Measurements from ENCODE around the gene NETO1.

NETO1 gene

GRCh38 chr18:72867746-72868584 is at the start of gene NETO1:
Gene NETO1 (minus strand): TSS chr18:72867987. CDS start chr18:72867291, 696 bp downstream.
- in situ Hi-C loops (cut with MboI; ENCODE audit: low sequenced_read_pairs), result no loop called here

- in situ Hi-C loops (cut with MboI; ENCODE audit: low sequenced_read_pairs), result no loop called here
These were observed 42.3 kb upstream of the NETO1 start for GRCh38 chr18:72910045-72910444.

GRCh38 chr18:72908181-72908580 is 40.4 kb upstream of the NETO1 start:
- in situ Hi-C loops (cut with MboI; ENCODE audit: low sequenced_read_pairs), result no loop called here

- in situ Hi-C loops (cut with MboI; ENCODE audit: low sequenced_read_pairs), result no loop called here
These were observed 35.2 kb upstream of the NETO1 start for GRCh38 chr18:72903033-72903432.

GRCh38 chr18:72899338-72899737 is 31.6 kb upstream of the NETO1 start:
- in situ Hi-C loops (cut with MboI; ENCODE audit: low sequenced_read_pairs), result no loop called here

- in situ Hi-C loops (cut with MboI; ENCODE audit: low sequenced_read_pairs), result no loop called here
These were observed 31.1 kb upstream of the NETO1 start for GRCh38 chr18:72898870-72899269.

- in situ Hi-C loops (cut with MboI; ENCODE audit: low sequenced_read_pairs), result no loop called here
These were observed 27.8 kb upstream of the NETO1 start for GRCh38 chr18:72895548-72895947.

GRCh38 chr18:72878561-72878960 is 10.8 kb upstream of the NETO1 start:
- in situ Hi-C loops (cut with MboI; ENCODE audit: low sequenced_read_pairs), result no loop called here

- in situ Hi-C loops (cut with MboI; ENCODE audit: low sequenced_read_pairs), result no loop called here
These were observed 10.4 kb upstream of the NETO1 start for GRCh38 chr18:72878143-72878542.

- in situ Hi-C loops (cut with MboI; ENCODE audit: low sequenced_read_pairs), result no loop called here
These were observed 3.3 kb upstream of the NETO1 start for GRCh38 chr18:72871091-72871490.

GRCh38 chr18:72869226-72870185 is 1.7 kb upstream of the NETO1 start:
- in situ Hi-C loops (cut with MboI; ENCODE audit: low sequenced_read_pairs), result no loop called here

- in situ Hi-C loops (cut with MboI; ENCODE audit: low sequenced_read_pairs), result no loop called here
These were observed 918 bp upstream of the NETO1 start for GRCh38 chr18:72868585-72869225.

- in situ Hi-C loops (cut with MboI; ENCODE audit: low sequenced_read_pairs), result no loop called here
These were observed 664 bp downstream of the NETO1 start for GRCh38 chr18:72866901-72867745.

GRCh38 chr18:72866442-72866900 is 1.3 kb downstream of the NETO1 start:
- in situ Hi-C loops (cut with MboI; ENCODE audit: low sequenced_read_pairs), result no loop called here

GRCh38 chr18:72863754-72864153 is 4.0 kb downstream of the NETO1 start:
- in situ Hi-C loops (cut with MboI; ENCODE audit: low sequenced_read_pairs), result no loop called here

GRCh38 chr18:72859088-72859487 is 8.7 kb downstream of the NETO1 start:
- in situ Hi-C loops (cut with MboI; ENCODE audit: low sequenced_read_pairs), result no loop called here

- in situ Hi-C loops (cut with MboI; ENCODE audit: low sequenced_read_pairs), result no loop called here
These were observed 18.1 kb downstream of the NETO1 start for GRCh38 chr18:72849671-72850070.

GRCh38 chr18:72848503-72849237 is 19.1 kb downstream of the NETO1 start:
- in situ Hi-C loops (cut with MboI; ENCODE audit: low sequenced_read_pairs), result no loop called here

- in situ Hi-C loops (cut with MboI; ENCODE audit: low sequenced_read_pairs), result no loop called here
These were observed 20.0 kb downstream of the NETO1 start for GRCh38 chr18:72847771-72848170.
